Heart left ventricle (tissue), 13 donors: ENCODE data around the gene LEFTY2.

ENCODE experiments used
- CTCF ChIP-seq, 12 donors: fragments of 200-600 bp; sonication (generic) in 4 of 12; IDR thresholded peaks; one replicate each; pipeline versions ENCODE4 v1.5.0 to v1.8.0; 2018 to 2022; ENCODE audit warnings: antibody characterized with exemption in 12 of 12, mild to moderate bottlenecking in 5 of 12
- POLR2A ChIP-seq, 2 donors: fragments of 450-650 bp; IDR thresholded peaks; one replicate each; pipeline ENCODE4 v1.6.1; 2017; ENCODE audit warnings: antibody characterized with exemption in 2 of 2, mild to moderate bottlenecking in 2 of 2, moderate library complexity in 2 of 2
- donor health status: ischemic (EF 13 %, LVEDD 7.1; RV severe dilation, severe dysfunction).
- donor health status: DM: no; HTN: yes; CAD: no.
- donor health status: DM: no; HTN: no; CAD: no.
- donor health status: ischemic (EF 25% LVEDD 6.9; RV normal size, moderate dysfunction).
- donor health status: ischemic (EF 25% LVEDD 5.7; RV mildly dilated, moderate dysfunction).
- donor health status: ischemic (EF 35%, LVEDD 5.7; RV mildly dilated, moderate dysfunction).
- donor health status: nonischemic (EF 11% LVEDD 7.7; RV severe dilation, severe dysfunction).
- donor health status: DM: yes; HTN: yes; CAD: no.
- donor health status: PGD.
- donor health status: ischemic (EF 29% LVEDD 5.4; RV normal size, mild dysfunction).
- donor health status: nonischemic (EF 23%, LVEDD 6.1; RV moderate dilation, normal function).

- TF ChIP-seq CTCF (IDR thresholded peaks at IDR 0.05): no peak
- no peak for TF ChIP-seq POLR2A (IDR thresholded peaks at IDR 0.05)
Observed at GRCh38 chr1:225942574-225942973, 1.6 kb upstream of the LEFTY2 start.
